ENCODE measurements around the gene WNT7A. TPM values are rescaled to one million over a fixed set of nuclear protein-coding genes. Genes with fewer than 3 reads are reported as not detected.

The WNT7A gene
- total RNA-seq, 1 experiment from 2014 or later: 0.12 TPM

DNA sequence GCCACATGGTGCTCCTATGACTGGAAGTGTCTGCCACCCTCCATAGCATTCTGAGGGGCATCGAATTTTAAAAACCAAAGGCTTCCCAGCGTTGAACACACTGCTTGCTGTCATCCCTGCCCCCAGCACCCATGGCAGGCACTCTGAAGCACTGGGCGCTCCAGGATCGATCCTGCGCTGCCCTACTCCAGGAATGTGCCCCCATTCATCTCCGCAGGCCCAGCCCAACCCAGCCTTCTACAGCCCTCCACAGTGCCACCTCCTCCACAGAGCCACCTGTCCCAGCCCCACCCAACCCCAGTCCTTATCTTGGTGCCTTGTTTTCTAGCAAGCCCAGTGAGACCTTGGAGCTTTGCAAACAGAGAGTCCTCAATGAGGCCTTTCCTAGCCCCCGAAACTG, 52.2 kb downstream of the WNT7A start:
- DNase-seq (ENCODE audit: low read depth): no peak

DNA sequence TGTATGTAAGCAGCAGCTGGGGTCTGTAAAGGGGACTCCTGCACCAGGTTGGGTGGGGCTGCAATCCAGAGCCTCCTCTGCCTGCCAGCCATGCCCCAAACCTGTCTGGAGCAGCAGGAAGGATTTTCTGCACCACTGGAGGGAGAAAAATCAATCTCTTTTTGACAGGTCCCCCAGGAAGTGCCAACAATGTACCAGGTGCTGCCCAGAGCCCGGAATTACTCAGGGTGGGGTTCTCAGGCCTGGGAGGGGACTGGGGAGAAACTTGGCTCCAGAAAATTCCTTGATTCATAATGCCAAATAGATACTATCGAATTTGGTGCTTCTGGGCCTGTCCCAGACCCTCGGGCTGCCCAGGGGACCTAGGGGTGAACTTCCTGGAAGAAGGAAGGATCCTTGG, 52.6 kb downstream of the WNT7A start:
- DNase-seq (ENCODE audit: low read depth): no peak

DNA sequence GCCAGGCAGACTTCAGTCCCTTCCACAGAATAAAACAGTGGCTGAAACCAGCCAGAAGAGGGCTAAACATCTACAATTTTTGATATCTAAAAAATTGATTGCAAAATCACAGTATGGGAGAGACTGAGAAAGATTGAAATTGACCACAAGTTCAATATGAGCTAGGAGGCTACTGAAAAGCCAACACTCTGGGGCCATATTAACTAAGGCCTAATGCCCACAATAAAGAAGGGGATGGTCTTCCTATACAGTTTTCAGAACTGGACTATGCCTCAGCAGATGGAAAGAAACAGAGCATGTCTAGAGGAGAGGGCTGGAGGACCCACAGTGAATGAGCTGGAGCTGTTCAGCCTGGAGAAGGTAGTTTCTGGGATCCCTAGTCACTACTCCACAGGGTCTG, 53.2 kb downstream of the WNT7A start:
- no peak for DNase-seq (ENCODE audit: low read depth)

DNA sequence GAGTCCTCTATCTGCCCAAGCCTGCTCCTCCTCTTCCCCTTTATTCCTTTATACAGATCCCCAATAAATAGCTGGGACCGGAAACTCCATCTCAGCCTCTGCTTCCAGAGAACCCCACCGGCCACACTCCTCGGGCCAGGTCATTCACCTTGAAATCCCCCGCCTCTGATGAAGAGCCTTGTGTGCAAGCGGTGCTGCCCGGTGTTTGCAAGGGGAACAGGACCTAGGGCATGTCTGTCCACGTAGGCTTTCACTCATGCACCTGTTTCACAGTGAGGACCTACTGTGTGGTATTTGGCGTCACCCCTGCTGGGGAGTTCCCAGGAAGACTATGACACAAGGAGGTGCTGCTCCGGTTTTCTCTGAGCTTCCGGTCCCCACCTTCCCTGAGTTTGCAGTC, 54.0 kb downstream of the WNT7A start:
- DNase-seq (ENCODE audit: low read depth): no peak

DNA sequence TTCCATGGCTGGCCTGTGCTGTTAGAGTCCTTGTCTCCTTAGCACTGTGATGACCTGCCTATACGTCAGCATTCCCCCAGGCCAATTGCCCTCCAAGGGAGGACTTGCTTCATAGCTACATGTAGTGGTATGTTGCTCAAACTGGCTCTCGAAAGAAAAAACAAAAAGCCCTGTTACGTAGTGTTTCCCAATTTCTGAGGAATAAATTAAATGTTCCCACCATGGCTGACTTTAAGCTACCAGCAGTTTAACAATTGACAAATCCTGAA, 54.6 kb downstream of the WNT7A start:
- DNase-seq (ENCODE audit: low read depth): peak; percentile 70

DNA sequence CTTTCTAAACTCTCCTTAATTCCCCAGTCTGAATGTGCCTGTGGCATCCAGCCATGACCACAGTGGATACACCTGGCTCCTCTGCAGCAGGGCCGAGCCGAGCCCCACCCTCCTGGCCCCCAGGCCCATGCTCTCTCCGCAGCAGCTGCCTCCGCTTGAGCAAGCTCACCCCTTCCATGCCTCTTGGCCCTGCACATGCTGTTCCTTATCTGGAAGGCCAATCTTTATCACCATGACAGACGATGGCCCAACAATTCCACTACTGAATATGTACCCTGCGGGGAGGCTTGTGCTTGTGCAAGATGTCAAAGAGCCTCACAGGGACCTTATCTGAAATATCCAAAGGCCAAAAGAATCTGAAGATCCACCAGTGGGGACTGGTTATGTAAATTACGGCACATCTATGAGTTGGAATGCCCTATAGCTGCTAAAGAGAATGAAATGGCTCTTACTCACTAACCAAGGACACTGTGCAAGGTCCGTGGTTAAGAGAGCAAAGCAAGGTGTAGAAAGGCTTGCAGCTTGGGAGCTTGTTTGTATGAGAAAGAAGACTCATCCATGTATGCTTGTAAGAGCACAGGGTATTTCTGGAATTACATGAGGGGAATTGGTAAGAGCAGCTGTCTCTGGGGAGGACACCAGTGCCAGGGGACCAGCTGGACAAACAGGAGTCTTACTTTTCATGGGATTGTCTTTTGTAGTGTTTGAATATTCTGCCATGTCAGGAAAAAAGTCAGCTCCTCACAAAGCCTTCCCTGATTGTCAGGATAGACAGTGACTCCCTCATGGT, 55.2 kb downstream of the WNT7A start:
- DNase-seq (ENCODE audit: low read depth): peak; percentile 86

DNA sequence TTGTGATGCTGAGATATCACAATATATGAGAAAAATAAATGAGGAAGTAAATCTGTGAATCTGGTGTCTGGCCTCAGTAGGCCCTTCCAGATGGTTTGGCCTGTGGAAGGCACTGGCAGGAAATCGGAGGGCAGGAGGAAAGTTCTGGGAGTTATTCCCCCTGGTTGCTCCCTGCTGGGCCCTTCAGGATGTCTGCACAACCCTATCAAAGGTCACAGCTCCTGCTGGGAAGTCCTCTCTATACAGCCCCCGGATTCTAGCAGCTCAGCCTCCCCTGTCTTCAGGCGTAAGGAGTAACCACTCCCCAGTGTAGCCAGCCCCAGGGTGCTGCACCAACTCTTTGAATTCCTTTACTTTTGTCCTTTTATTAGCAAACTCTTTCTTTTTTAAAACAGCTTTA, 56.2 kb downstream of the WNT7A start:
- no peak for DNase-seq (ENCODE audit: low read depth)

DNA sequence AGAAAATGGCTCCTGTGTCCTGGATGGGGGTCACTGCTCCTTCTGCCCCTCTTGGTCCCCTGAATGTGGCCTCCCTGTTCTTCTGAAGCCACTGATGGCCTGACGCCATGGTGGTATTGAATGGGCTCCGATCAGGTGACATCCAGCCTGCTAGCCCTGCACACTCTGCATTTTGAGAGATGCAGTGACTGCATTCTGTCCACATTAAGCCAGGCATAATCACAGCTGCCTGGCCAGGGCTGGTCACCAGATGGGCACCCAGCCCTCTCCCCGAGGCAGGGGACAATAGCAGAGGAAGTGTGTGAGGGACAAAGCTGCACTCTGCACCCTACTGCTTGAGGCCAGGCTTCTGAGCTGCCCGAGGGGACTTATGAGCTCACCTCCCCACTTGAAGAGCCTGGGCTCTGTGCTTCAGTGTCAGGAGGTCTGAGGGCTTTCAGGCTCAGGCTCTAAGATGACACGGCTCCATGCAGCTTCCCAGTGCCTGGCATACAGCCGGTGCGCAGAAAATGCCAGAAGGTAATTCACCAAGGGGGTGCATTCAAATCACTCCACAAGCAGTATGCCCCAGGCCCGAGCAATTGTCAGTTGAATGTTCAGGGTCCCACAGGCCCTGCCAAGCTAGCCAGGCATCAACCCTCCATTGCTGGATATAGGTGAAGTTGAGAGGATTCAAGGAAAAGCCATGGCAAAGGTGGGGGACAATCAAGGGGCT, 56.8 kb downstream of the WNT7A start:
- peak; percentile 41 for DNase-seq (ENCODE audit: low read depth)

DNA sequence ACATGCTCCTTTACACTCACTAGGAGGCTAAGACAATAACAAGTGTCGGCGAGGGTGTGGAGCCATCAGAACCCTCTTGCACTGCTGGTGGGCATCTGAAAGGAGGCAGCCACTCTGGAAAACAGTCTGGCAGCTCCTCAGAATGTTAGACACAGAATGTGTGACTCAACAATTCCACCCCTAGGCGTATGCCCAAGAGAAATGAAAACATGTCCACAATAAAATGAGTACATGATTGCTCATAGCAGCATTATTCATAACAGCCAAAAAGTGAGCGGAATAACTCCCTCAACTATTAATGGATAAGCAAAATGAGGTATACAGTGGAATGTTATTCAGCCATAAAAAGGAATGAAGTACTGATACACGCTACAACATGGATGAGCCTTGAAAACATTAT, 57.8 kb downstream of the WNT7A start:
- DNase-seq (ENCODE audit: low read depth): peak; percentile 84

DNA sequence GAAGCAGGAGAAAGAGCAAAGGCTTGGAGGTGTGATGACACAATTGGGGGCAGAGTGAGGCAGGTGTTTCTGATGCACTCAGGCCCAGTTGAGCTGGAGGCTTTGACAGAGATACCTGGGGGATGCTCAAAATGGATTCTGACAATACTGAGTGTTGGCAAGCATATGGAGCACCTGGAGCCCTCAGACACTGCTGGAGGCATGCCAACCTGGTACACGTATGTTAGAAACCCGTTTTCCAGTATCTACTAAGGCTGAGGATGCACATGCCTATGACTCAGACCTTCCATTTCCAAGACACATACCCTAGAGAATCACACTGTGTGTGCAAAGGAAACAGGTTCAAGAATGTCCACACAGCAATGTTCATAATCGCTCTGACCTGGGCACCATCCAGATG, 58.7 kb downstream of the WNT7A start:
- no peak for DNase-seq (ENCODE audit: low read depth)

DNA sequence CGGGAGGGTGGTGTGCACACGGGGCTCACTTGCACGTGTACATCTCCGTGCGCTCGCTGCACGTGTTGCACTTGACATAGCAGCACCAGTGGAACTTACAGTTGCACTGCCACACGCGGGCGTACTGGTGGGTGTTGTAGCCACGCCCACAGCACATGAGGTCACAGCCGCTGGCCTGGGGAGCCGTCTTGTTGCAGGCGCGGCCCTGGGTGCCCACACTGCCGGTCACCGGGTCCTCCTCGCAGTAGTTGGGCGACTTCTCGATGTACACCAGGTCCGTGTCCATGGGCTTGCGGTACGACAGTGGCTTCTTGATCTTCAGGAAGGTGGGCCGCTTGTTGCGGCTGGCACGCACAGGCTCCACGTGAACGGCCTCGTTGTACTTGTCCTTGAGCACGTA, 61.0 kb downstream of the WNT7A start:
- peak; percentile 27 for DNase-seq (ENCODE audit: low read depth)

DNA sequence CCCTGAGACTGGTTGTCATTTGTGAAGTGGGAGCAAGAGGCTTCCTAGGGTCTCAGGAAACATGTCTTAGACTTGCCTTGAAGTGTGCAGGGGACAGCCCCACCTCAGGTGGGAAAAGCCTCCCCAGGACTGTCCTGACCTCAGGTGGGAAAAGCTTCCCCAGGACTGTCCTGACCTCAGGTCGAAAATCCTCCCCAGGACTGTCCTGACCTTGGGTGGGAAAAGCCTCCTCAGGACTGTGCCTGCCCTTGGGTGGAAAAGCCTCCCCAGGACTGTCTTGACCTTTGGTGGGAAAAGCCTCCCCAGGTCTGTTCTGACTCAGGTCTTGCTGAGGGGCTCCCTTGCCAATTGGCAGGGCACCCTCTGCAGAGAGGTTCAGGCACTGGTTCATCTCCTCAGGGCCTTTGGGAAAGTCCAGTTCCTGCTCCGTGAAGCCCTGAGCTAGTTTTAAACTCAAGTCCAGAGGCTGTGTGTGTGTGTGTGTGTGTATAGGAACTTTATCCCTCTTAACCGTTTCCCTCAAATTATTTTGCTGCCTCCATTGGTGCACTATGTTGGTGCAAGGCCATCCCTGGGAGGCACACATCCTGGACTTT, 64.7 kb downstream of the WNT7A start:
- no peak for DNase-seq (ENCODE audit: low read depth)

DNA sequence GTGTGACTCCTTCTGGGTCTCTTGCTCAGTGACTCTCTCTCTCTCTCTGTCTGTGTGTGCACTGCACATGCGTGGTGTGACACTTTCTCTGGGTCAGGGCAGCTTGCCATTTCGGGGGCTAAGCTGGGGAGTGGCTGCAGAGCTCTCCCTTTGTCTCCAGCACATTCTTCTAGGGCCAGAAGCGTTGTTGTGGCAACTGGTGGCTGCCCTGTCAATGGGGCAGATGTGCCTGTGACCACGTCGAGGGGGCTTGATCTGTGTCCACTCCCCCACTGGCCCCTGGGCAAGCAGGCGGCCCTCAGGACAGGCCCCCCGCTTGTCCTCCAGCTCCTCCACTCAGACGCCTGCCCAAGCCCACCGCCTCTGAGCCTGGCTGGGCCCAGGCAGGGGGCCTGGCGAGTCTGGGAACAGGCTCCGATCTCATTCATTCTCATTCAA, 67.8 kb downstream of the WNT7A start:
- DNase-seq (ENCODE audit: low read depth): no peak

DNA sequence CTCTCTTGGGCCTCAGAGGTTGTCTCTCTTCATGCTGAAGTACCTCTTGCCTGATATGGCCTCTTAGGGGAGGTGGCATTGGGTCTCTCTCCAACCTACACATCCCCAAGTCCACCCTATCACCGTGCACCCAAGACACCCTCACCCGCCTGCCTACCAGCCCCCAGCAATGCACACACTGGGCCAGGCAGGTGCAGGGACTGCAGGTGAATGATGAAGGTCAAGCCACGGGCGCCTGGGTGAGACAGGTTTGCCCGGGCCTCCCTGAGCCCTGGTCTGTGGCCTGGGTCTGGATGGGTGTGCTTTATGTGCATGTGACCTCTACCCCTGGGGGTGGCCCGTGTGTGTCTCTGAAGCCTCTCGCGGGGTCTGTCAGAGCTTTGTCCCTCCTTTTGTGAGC, 68.3 kb downstream of the WNT7A start:
- no peak for DNase-seq (ENCODE audit: low read depth)

DNA sequence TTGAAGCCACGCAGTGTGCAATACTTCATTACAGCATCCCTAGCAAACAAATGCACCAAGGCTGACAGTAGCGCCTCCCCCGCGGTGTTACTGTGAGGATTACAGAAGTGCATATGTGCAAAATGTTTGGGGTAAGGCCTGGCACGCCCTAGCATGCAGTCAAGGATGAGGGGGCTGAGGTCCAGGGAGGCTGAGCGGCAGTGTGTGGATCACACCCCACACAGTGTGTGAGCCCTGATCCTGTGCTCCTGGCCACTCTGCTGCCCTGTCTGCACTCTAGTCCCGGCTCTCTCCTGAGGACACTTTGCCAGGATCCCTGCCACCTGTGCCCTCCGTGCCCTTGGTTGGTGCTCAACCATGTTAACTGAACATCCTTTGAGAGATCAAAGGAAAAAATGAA, 71.3 kb downstream of the WNT7A start:
- no peak for DNase-seq (ENCODE audit: low read depth)

DNA sequence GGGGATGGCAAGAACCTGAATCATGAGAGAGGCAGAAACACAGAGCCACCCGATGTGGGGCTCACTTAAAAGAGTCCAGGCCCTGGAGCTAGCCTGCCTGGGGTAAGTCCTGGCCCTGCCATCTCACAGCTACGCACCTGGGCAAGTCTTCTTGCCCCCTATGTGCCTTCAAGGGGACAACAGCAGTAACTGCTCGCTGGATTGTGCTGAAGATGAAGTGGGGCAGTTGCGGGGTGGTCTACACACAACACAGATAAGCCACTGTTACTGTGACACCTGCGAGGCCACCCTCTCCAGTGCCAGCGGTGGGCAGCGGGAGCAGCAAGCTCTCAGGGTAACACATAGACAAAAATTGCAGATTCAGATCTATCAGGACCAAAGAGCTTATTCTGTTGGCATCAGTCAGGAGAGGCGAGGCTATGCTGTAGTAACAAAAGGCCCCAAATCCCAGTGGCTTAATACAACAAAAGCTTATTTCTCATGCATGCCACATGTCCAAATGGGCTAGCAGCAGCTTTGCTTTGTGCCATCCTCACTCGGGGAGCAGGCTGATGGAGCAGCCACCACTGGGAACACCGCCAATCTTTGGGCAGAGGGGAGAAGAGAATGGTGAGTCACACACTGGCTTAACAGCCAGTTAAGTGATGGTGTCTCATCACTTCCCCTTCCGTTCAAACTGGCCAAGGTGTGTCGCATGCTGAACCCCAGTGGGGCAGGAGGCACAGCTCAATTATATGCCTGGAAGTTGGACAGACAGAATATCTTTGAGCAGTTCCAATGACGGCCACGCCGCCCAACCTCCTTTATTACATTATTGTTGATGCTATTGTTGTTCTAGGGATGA, 78.3 kb downstream of the WNT7A start:
- peak; percentile 84 for DNase-seq (ENCODE audit: low read depth)

DNA sequence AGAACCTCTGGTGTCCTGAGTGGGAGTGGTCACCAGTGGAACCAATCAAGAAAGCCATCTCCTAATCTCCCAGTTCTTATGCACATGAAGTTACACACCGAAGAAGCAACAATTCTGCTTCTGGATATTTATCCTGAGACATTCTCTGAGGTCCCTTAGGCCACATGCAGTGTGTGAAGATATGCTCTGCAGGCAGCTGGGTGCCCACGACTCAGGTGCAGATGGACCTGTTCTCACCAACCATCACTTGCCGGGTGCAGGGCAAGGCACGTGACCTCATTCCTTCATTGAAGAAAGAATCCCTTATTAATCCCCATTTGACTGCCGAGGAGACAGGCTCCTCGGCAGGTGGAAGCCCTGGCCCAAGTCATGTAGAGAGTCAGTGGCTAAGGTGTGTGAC, 79.8 kb downstream of the WNT7A start:
- no peak for DNase-seq (ENCODE audit: low read depth)

DNA sequence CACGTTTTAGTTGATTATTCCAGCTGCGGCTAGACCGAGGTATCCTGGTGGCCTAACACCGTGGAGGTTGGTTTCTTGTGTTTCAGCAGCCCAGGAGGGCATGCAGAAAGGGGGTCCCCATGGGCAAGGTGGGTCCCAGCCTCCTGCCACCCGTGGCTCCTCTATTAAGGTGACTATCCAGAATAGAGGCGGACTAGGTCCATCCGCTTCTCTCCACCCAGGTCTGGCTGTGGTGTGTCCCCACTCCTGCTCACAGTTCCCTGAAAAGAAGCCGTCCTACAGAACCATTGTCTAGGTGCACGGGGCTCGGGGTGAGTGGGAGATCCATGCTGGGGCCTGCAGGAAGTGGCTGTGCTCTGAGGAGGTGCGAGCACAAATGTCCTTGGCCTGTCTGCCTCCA, 81.5 kb downstream of the WNT7A start:
- no peak for DNase-seq (ENCODE audit: low read depth)

DNA sequence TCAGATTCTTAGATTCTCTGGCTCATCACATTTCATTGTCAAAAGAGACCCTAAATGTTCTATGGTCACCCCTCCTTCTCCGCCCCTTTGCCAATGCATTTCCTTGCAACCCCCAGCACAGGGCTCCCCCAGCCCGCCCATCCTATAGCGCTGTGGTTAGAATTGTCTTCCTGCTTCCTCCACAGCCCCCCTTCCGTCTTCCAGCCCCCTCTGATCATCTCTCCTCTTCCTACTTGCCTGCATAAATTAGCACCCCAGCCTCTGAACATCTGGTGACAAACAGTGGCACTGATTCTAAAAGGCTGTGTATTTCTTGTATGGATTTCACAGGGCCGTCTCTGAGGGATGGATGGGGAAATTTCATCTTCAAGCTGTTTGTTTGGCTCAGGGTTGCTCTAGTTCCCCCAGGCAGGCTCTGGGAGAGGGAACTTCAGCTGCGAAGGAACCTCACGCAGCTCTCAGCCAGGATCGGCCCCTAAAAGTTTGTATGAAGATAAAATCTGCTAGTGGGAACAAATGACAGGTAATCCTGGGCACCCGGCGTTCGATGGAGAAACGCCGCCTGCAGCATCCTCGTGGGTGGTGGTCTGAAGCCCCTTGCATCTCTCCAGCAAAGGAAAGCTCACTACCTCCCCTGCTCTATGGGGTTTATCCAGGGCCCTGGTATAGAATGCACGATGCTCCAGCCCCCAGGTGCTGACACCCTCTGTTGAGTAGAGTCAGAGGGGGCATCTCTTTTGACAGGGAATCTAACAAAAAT, 83.0 kb downstream of the WNT7A start:
- no peak for DNase-seq (ENCODE audit: low read depth)

DNA sequence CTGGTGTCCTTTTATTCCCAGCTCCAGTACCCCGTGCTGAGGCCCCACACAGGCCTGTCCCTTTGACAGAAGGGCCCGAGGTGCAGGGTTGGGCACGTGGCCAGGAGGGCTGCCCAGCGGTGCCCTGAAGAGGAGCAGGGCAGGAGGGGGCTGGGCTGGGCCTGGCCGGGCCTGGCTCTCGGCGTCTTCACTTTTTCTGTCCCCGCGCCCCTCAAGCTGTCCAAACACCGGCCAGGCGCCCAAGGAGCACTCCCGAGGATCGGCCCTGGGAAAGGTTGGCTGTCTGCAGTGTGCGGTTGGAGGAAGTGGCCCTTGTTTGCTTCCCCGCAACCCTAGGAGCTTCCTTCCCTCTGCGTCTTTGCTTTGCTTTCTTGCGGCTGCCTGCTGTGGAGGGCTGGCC, 84.1 kb downstream of the WNT7A start:
- no peak for DNase-seq (ENCODE audit: low read depth)

DNA sequence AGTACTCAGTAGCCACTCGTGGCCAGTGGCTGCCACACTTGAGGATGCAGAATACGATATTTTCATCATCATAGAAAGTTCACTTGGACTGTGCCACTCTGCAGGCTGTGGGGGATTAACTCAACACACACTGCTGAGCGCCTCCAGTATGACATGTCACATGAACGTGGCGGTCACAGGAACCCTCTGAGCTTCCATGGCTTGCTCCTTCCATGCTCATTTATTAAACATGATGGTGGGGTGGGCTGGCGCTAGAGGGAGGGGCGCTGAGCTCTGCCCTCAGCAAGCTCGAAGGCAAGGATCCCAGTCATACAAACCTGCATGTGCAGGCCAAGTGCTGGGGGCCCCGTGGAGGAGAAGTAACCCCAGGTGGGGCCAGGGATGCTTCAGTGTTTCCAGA, 85.5 kb downstream of the WNT7A start:
- no peak for DNase-seq (ENCODE audit: low read depth)

DNA sequence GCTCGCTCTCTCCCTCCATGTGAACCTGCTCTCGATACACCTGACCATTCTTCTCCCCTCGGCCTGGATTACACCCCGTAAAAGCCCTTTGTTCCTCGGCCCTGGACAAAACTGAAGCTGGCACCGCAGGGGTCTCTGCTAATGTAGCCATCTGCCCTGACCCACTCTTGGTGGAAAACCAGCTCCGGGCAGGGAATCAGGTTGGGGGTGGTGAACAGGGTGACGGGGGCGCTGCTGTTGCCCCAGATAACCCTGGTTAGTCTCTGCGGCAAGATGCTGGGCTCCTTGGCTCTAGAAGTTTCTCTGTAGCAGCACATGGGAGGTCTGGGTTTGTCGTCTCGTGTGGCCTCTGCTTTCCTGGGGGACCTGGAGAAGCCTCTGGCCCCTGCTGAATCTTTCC, 86.4 kb downstream of the WNT7A start:
- DNase-seq (ENCODE audit: low read depth): no peak

All from RPMI7951 (cell line).